ENCODE results near the gene IBA57. TPM values are rescaled to one million over a fixed set of nuclear protein-coding genes. Genes with fewer than 3 reads are reported as not detected.

The IBA57 gene
- total and polyA plus RNA-seq, 2 of the 8 experiments (the other 6 are each of a cell fraction or from before 2014, with no cell fraction given) = 2.6 to 5.9 TPM

GRCh38 chr1:228180959-228181644 lies 15.5 kb downstream of the IBA57 start:
- no peak overlapping the region for H2BK20ac ChIP-seq (ENCODE audit: low read length)
- WGBS, 2 experiments (ENCODE audit: extremely low coverage in 1 of 2, insufficient coverage in 1 of 2, insufficient read length in 1 of 2, insufficient replicate concordance in 2 of 2, low coverage in 1 of 2, low lambda C conversion rate in 2 of 2, missing lambda C conversion rate in 1 of 2) = 80% methylated on average over 7 of the region's 7 CpGs; no CpG with 5 or more reads in 1 of the 2 experiments

More at GRCh38 chr1:228180959-228181644, 15.5 kb downstream of the IBA57 start:
- H2BK5ac ChIP-seq (ENCODE audit: low read depth, low read length) = no peak overlapping the region
- H2BK120ac ChIP-seq (replicated peaks; ENCODE audit: low read depth, low read length) = no peak overlapping the region
- H4K20me1 ChIP-seq (replicated peaks in 1 of 2; ENCODE audit: control insufficient read depth in 1 of 2, insufficient read depth in 2 of 2, low read length in 2 of 2) = peaks cover 0 to 1% of the 10 kb centered on the region in 2 experiments
- no peaks in the 10 kb centered on the region for H3K4me1 ChIP-seq (replicated peaks in 1 of 4; ENCODE audit: control insufficient read depth in 3 of 4, insufficient read depth in 4 of 4, low read length in 3 of 4)
- no peak overlapping the region for H3K4me3 ChIP-seq (ENCODE audit: extremely low read depth in 1 of 4, insufficient read depth in 2 of 4, low read depth in 3 of 4, low read length in 4 of 4)
- no peak overlapping the region for H3K18ac ChIP-seq (ENCODE audit: extremely low read depth, low read length)
- H3K27ac ChIP-seq (ENCODE audit: low read depth, low read length) = no peak overlapping the region
- H3K23me2 ChIP-seq (ENCODE audit: low read depth, low read length) = no peaks in the 10 kb centered on the region
- ChIA-PET POLR2A (ENCODE audit: partially characterized antibody) (interaction anchor here (1.7 kb wide), 1 partner anchor 16 kb away, joined by 6 read pairs; the partner anchor contains the start of gene IBA57), CTCF (ENCODE audit: partially characterized antibody) (interaction anchor here (0.6 to 3.2 kb wide), 10 partner anchors 10 to 182 kb away, joined by 3 to 14 read pairs (median 3); no protein-coding TSS in a partner anchor)
- H3K56ac ChIP-seq (replicated peaks; ENCODE audit: insufficient read length, low read depth, low read length) = no peak overlapping the region
- H3K23ac ChIP-seq (ENCODE audit: insufficient read length) = no peak overlapping the region
- H4K5ac ChIP-seq (ENCODE audit: insufficient read length, low read depth, low read length) = no peak overlapping the region
- H2BK15ac ChIP-seq (ENCODE audit: low read length) = no peak overlapping the region
- H2BK12ac ChIP-seq (ENCODE audit: low read depth, low read length) = no peak overlapping the region
- H3K4ac ChIP-seq (replicated peaks; ENCODE audit: insufficient read length, low read depth, low read length) = no peak overlapping the region
- no peaks in the 10 kb centered on the region for H3K36me3 ChIP-seq (ENCODE audit: control insufficient read depth in 2 of 4, insufficient read depth in 4 of 4, low read length in 3 of 4)
- H3K9me3 ChIP-seq (ENCODE audit: insufficient read depth in 2 of 2, low read depth in 1 of 2, low read length in 1 of 2) = no peaks in the 10 kb centered on the region
- H4K91ac ChIP-seq (replicated peaks; ENCODE audit: insufficient read length, low read length) = no peak overlapping the region
- H3K9ac ChIP-seq (replicated peaks in 1 of 4; ENCODE audit: extremely low read depth in 1 of 4, low read depth in 3 of 4, low read length in 3 of 4) = no peak overlapping the region; a peak in 1 of 7 replicates
- DNase-seq (ENCODE audit: low read depth in 1 of 2, low spot score in 2 of 2) (no peak), FAIRE-seq (no peak)
- no peak overlapping the region for H3K4me2 ChIP-seq (ENCODE audit: insufficient read depth in 1 of 2, low read depth in 2 of 2, low read length in 2 of 2)
- no peaks in the 10 kb centered on the region; a peak in 1 of 7 replicates for H3K27me3 ChIP-seq (replicated peaks in 1 of 4; ENCODE audit: control insufficient read depth in 3 of 4, extremely low read depth in 1 of 4, insufficient read depth in 3 of 4, low read length in 3 of 4)
- no peaks in the 10 kb centered on the region; the same call in 1 of the 2 replicates for H3K79me1 ChIP-seq (ENCODE audit: low read depth, low read length)
- H2AK5ac ChIP-seq (ENCODE audit: low read depth, low read length) = no peak overlapping the region
- no peak overlapping the region for H3K14ac ChIP-seq (ENCODE audit: insufficient read length)
- H3K79me2 ChIP-seq (ENCODE audit: control insufficient read depth in 1 of 2, insufficient read depth in 2 of 2, low read length in 2 of 2) = no peaks in the 10 kb centered on the region
- TF ChIP-seq SIN3A (conservative IDR thresholded peaks at IDR 0.05 in 1 of 2, IDR thresholded peaks at IDR 0.05 in 1 of 2; ENCODE audit: low read depth in 1 of 2, low read length in 2 of 2) (no peak), ATF3 (IDR thresholded peaks at IDR 0.05; ENCODE audit: insufficient read depth, low read depth, low read length) (no peak), TBP (IDR thresholded peaks at IDR 0.05; ENCODE audit: low read depth, low read length) (no peak), CBX5 (IDR thresholded peaks at IDR 0.05; ENCODE audit: low read depth, low read length) (no peak), TAF7 (optimal IDR thresholded peaks at IDR 0.05; ENCODE audit: borderline replicate concordance, low read depth, low read length) (no peak), CTBP2 (IDR thresholded peaks at IDR 0.05; ENCODE audit: borderline replicate concordance, insufficient read depth, insufficient read length, low read length) (no peak), CTCF (IDR thresholded peaks at IDR 0.05; ENCODE audit: control extremely low read depth in 1 of 3, insufficient read depth in 1 of 3, low read depth in 1 of 3, low read length in 3 of 3) (no peak)
- no peak overlapping the region for H4K8ac ChIP-seq (ENCODE audit: extremely low read depth, insufficient read depth, low read length)
- no peak overlapping the region for H2AFZ ChIP-seq (ENCODE audit: low read length)
